Caco-2 (cell line): ENCODE data around the gene CCNQ. TPM values are rescaled to one million over a fixed set of nuclear protein-coding genes. Genes with fewer than 3 reads are reported as not detected.

Experiments
- BruUV-seq: library from RNA; stranded (reverse); fragments of 400-500 nt; replicated peaks from 2 replicates; lab custom pipeline; 2021; lab: Mats Ljungman, UMichigan
- CTCF ChIA-PET: fragments of 300-600 bp; sonication (Branson Sonifier 250); formaldehyde crosslinking; loops from one replicate; lab custom pipeline; 2022; ENCODE audit warnings: antibody characterized with exemption; lab: Charles Lee
- POLR2A ChIA-PET: fragments of 300-600 bp; sonication (Branson Sonifier 250); formaldehyde crosslinking; loops from one replicate; lab custom pipeline; 2022; ENCODE audit warnings: antibody characterized with exemption; lab: Charles Lee
- DNase-seq, 2 experiments: peaks; one replicate each; pipeline versions ENCODE4 v3.0.0 to v3.0.0-alpha.2; 2020 to 2022
- H3K27me3 ChIP-seq: replicated peaks from 2 replicates; pipeline ENCODE4 v1.6.0; 2011; ENCODE audit warnings: low read length; ENCODE audit not compliant: control insufficient read depth, insufficient read depth
- H3K36me3 ChIP-seq: 2 replicates; pipeline ENCODE4 v1.5.1; 2011; ENCODE audit warnings: low read length; ENCODE audit not compliant: control insufficient read depth, insufficient read depth
- H3K4me1 ChIP-seq: fragments of 250-450 bp; sonication (Bioruptor Pico); 2 replicates; pipeline ENCODE4 v1.5.1; 2020; ENCODE audit warnings: mild to moderate bottlenecking
- H3K4me3 ChIP-seq: 2 replicates; pipeline ENCODE4 v1.5.1; 2011; ENCODE audit warnings: low read depth, mild to moderate bottlenecking, control low read depth, low read length
- H3K9me3 ChIP-seq: fragments of 250-450 bp; sonication (Bioruptor Pico); 2 replicates; pipeline ENCODE4 v1.5.1; 2020; ENCODE audit warnings: mild to moderate bottlenecking, moderate library complexity
- H3K27ac Mint-ChIP-seq: one replicate; pipeline ENCODE4 v1.8.0; 2022; ENCODE audit warnings: mixed read lengths; ENCODE audit not compliant: unreplicated experiment
- H3K27me3 Mint-ChIP-seq: one replicate; pipeline ENCODE4 v1.8.0; 2022; ENCODE audit warnings: mixed read lengths; ENCODE audit not compliant: insufficient read depth, unreplicated experiment
- H3K36me3 Mint-ChIP-seq: one replicate; pipeline ENCODE4 v1.8.0; 2022; ENCODE audit warnings: mild to moderate bottlenecking, mixed read lengths; ENCODE audit not compliant: insufficient read depth, unreplicated experiment
- H3K4me1 Mint-ChIP-seq: one replicate; pipeline ENCODE4 v1.8.0; 2022; ENCODE audit warnings: low read depth, mixed read lengths; ENCODE audit not compliant: unreplicated experiment
- H3K4me3 Mint-ChIP-seq: one replicate; pipeline ENCODE4 v1.8.0; 2022; ENCODE audit warnings: mild to moderate bottlenecking, moderate library complexity, mixed read lengths; ENCODE audit not compliant: unreplicated experiment
- H3K9me3 Mint-ChIP-seq: one replicate; pipeline ENCODE4 v1.8.0; 2022; ENCODE audit warnings: mixed read lengths; ENCODE audit not compliant: unreplicated experiment
- intact Hi-C: fragments of 100-400 bp; cut with micrococcal nuclease; formaldehyde crosslinking; loops from one replicate; pipeline ENCODE4 v1.10.0; 2022; ENCODE audit not compliant: unreplicated experiment
- total RNA-seq: library from RNA; stranded (reverse); gene quantifications from 2 replicates; pipeline ENCODE4 v1.2.3, GENCODE V29; 2022
- TF ChIP-seq, protein P1 (sequence below), 2 experiments: fragments of 200-600 bp in 1 of 2; IDR thresholded peaks; 1 replicate in 1 of 2; 2 replicates in 1 of 2; pipeline versions ENCODE4 v1.5.1 to v1.8.0; 2011 to 2022; ENCODE audit warnings: antibody characterized with exemption in 1 of 2, control low read depth in 1 of 2, inconsistent platforms in 1 of 2, low read depth in 1 of 2, low read length in 1 of 2, mild to moderate bottlenecking in 1 of 2, moderate library complexity in 1 of 2; ENCODE audit not compliant: insufficient read depth in 1 of 2, severe bottlenecking in 1 of 2, unreplicated experiment in 1 of 2

The CCNQ gene
- total RNA-seq, 1 experiment from 2014 or later, result 23.8 TPM

DNA sequence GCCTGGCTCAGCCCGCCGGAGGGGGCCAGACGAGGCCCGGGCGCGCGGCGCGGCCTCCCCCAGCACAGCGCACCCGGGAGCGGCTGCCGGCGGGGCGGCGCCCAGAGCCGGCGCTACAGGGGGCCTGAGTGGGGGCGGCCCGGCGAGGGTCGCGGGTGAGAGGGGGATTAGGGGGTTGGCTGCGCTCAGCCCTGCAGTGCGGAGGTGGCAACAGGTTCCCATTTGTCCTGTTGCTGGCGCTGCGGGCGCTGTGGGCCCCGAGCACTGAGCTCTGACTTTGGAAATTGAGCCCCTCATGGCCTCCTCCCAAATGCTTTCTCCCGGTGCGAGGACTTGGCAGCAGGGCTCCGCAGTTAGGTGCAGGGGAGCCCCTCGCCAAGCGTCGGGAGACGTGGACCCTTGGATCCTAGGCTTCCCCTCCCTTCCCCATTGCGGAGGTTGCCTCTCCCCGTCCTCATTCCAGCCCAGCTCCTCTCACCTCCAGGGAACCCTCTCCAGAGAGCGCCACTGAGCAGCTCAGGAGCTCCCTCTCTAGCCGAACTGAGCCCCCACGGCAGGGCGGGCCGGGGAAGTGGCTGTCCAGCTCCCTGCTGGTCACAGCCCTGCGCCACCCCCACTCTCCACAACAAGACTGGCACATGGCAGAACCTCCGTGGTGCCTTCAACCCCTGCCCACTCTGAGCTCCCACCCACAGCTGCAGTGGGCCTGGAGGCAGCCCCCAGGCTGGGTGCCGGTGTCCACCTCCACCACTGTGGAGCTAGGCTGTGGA, 45.6 kb upstream of the CCNQ start:
- Histone ChIP-seq H3K9me3 (no peaks in the 10 kb centered on the region), H3K36me3 (no peaks in the 10 kb centered on the region), H3K4me1 (peaks cover 24% of the 10 kb centered on the region), H3K27me3 (no peaks in the 10 kb centered on the region), H3K4me3 (peak overlapping the region; percentile 17)
- Mint-ChIP-seq H3K4me3 (peak overlapping the region; percentile 50), H3K9me3 (no peaks in the 10 kb centered on the region), H3K27ac (no peak overlapping the region), H3K4me1 (peaks cover 6% of the 10 kb centered on the region), H3K27me3 (peaks cover 4% of the 10 kb centered on the region), H3K36me3 (no peaks in the 10 kb centered on the region)
- TF ChIP-seq, protein P1, sequence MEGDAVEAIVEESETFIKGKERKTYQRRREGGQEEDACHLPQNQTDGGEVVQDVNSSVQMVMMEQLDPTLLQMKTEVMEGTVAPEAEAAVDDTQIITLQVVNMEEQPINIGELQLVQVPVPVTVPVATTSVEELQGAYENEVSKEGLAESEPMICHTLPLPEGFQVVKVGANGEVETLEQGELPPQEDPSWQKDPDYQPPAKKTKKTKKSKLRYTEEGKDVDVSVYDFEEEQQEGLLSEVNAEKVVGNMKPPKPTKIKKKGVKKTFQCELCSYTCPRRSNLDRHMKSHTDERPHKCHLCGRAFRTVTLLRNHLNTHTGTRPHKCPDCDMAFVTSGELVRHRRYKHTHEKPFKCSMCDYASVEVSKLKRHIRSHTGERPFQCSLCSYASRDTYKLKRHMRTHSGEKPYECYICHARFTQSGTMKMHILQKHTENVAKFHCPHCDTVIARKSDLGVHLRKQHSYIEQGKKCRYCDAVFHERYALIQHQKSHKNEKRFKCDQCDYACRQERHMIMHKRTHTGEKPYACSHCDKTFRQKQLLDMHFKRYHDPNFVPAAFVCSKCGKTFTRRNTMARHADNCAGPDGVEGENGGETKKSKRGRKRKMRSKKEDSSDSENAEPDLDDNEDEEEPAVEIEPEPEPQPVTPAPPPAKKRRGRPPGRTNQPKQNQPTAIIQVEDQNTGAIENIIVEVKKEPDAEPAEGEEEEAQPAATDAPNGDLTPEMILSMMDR (IDR thresholded peaks at IDR 0.05; ENCODE audit: insufficient read depth in 1 of 2, low read depth in 1 of 2, low read length in 1 of 2, severe bottlenecking in 1 of 2, unreplicated experiment in 1 of 2), result no peak
- DNase-seq, result peak in 1 of 2 experiments; percentile 14
- POLR2A ChIA-PET, result no interaction called here
- intact Hi-C loops, result loop anchor here (5.0 kb wide), 1 partner anchor 32 kb away; no protein-coding TSS in a partner anchor
- BruUV-seq, result no TSS peak
- CTCF ChIA-PET, result interaction anchor here (0.9 to 1.5 kb wide), 5 partner anchors 8 to 105 kb away, joined by 3 to 7 read pairs (median 3); no protein-coding TSS in a partner anchor

- ChIA-PET POLR2A (no interaction called here), CTCF (interaction anchor here (0.9 to 1.5 kb wide), 3 partner anchors 7 to 24 kb away, joined by 3 to 7 read pairs (median 5); no protein-coding TSS in a partner anchor)
- peaks cover 4% of the 10 kb centered on the region for H3K27me3 Mint-ChIP-seq
- H3K4me1 Mint-ChIP-seq, result peaks cover 6% of the 10 kb centered on the region
- H3K27me3 ChIP-seq, result no peaks in the 10 kb centered on the region
- peak overlapping the region; percentile 32 for H3K4me3 ChIP-seq
- no peak overlapping the region for H3K27ac Mint-ChIP-seq
- H3K9me3 ChIP-seq, result no peaks in the 10 kb centered on the region
- peak in 1 of 2 experiments; percentile 43 for DNase-seq
- intact Hi-C loops, result no loop called here
- H3K4me3 Mint-ChIP-seq, result peak overlapping the region; percentile 60
- no peaks in the 10 kb centered on the region for H3K9me3 Mint-ChIP-seq
- H3K4me1 ChIP-seq, result peaks cover 24% of the 10 kb centered on the region
- no peaks in the 10 kb centered on the region for H3K36me3 Mint-ChIP-seq
- no TSS peak for BruUV-seq
- TF ChIP-seq, protein P1 (IDR thresholded peaks at IDR 0.05; ENCODE audit: insufficient read depth in 1 of 2, low read depth in 1 of 2, low read length in 1 of 2, severe bottlenecking in 1 of 2, unreplicated experiment in 1 of 2), result no peak
- H3K36me3 ChIP-seq, result no peaks in the 10 kb centered on the region
Measured at GRCh38 chrX:153643431-153644351, 44.8 kb upstream of the CCNQ start.
